ENCODE measurements around the gene NUTM2A.
"Not testable (repeated sequence)": the region's sequence is repeated elsewhere in the genome, so short reads cannot be mapped to it uniquely, and the experiment has no call there.

The NUTM2A gene

DNA sequence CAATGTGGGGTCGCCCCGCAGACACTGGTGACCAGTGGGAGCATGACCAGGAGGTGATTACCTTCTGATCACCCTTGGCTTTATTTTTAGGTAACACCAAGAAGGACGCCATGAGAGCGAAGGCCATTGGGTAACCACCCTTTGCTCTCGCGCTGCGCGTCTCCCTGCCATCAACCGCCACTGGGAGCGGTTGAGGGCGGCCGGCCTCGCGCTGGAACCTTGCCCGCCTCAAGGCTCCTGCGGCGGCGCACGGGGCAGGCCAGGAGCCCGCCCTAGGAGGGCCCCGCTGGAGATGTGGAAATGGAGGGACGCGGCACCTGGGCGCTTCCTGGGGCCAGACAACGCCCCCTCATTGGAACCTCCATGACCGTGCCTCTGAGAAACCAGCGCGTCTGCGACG is 2.5 kb upstream of the NUTM2A start:
- H4K20me1 ChIP-seq (ENCODE audit: insufficient read depth, low read length); H3K9ac ChIP-seq (ENCODE audit: low read length); H3K27me3 ChIP-seq (replicated peaks; ENCODE audit: insufficient read depth, low read length); H3K9me2 ChIP-seq (replicated peaks; ENCODE audit: insufficient read depth, low read length); H3K4me3 ChIP-seq (ENCODE audit: low read length); H3K36me3 ChIP-seq (replicated peaks; ENCODE audit: insufficient read depth, low read length); H3K79me2 ChIP-seq (ENCODE audit: low read length); H2AFZ ChIP-seq (ENCODE audit: low read length); H3K27ac ChIP-seq (ENCODE audit: low read length); H3K4me1 ChIP-seq (ENCODE audit: low read length); H3K4me2 ChIP-seq (ENCODE audit: low read depth, low read length); H3K9me3 ChIP-seq (replicated peaks; ENCODE audit: insufficient read depth, low read length); H3F3A ChIP-seq (ENCODE audit: insufficient read depth, low read length); DNase-seq: not testable (repeated sequence)

DNA sequence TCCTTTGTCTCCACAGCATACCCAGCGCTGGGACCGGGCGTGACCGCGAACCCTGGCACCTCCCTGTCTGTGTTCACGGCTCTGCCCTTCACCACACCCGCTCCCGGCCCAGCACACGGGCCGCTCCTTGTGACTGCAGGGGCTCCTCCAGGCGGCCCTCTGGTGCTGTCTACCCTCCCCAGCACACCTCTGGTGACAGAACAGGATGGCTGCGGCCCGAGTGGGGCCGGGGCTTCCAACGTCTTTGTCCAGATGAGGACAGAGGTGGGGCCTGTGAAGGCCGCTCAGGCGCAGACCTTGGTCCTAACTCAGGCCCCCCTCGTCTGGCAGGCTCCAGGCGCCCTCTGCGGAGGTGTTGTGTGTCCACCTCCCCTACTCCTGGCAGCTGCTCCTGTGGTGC is 3.0 kb downstream of the NUTM2A start:
- not testable (repeated sequence) for H2AFZ ChIP-seq (ENCODE audit: low read length)

DNA sequence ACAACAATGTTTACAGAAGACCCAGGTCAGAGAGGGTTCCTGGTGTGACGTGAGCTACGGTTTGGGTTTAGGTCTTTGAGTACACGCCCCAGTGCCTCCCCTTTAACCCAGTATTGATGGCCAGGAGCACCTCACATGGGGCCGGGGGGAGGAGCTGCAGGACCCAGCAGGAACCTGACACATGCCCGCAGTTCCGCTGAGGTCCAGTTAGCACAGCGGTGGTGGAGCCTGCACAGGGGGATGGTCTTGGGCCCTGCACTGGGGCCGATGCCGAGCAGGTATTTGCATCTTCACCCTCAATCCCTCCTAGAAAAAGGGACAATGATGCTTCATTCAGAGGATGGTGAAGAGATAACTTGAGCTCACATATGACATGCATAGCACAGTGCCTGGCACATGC is 4.0 kb downstream of the NUTM2A start:
- H2AFZ ChIP-seq (ENCODE audit: low read length); H3F3A ChIP-seq (ENCODE audit: insufficient read depth, low read length); H3K9ac ChIP-seq (ENCODE audit: low read length); DNase-seq; H3K4me1 ChIP-seq (ENCODE audit: low read length); H3K79me2 ChIP-seq (ENCODE audit: low read length); H3K9me2 ChIP-seq (replicated peaks; ENCODE audit: insufficient read depth, low read length); H3K4me3 ChIP-seq (ENCODE audit: low read length); H3K36me3 ChIP-seq (replicated peaks; ENCODE audit: insufficient read depth, low read length); H3K27ac ChIP-seq (ENCODE audit: low read length); H4K20me1 ChIP-seq (ENCODE audit: insufficient read depth, low read length); H3K9me3 ChIP-seq (replicated peaks; ENCODE audit: insufficient read depth, low read length); H3K27me3 ChIP-seq (replicated peaks; ENCODE audit: insufficient read depth, low read length); H3K4me2 ChIP-seq (ENCODE audit: low read depth, low read length): not testable (repeated sequence)

More for the DNA sequence above, 3.0 kb downstream of the NUTM2A start:
- H3K9me3 ChIP-seq (replicated peaks; ENCODE audit: insufficient read depth, low read length); H3K9me2 ChIP-seq (replicated peaks; ENCODE audit: insufficient read depth, low read length); H3K36me3 ChIP-seq (replicated peaks; ENCODE audit: insufficient read depth, low read length); H3K9ac ChIP-seq (ENCODE audit: low read length); H3F3A ChIP-seq (ENCODE audit: insufficient read depth, low read length); H3K4me2 ChIP-seq (ENCODE audit: low read depth, low read length); H3K27ac ChIP-seq (ENCODE audit: low read length); H3K79me2 ChIP-seq (ENCODE audit: low read length); H3K4me1 ChIP-seq (ENCODE audit: low read length); H3K27me3 ChIP-seq (replicated peaks; ENCODE audit: insufficient read depth, low read length); H3K4me3 ChIP-seq (ENCODE audit: low read length); DNase-seq; H4K20me1 ChIP-seq (ENCODE audit: insufficient read depth, low read length): not testable (repeated sequence)

DNA sequence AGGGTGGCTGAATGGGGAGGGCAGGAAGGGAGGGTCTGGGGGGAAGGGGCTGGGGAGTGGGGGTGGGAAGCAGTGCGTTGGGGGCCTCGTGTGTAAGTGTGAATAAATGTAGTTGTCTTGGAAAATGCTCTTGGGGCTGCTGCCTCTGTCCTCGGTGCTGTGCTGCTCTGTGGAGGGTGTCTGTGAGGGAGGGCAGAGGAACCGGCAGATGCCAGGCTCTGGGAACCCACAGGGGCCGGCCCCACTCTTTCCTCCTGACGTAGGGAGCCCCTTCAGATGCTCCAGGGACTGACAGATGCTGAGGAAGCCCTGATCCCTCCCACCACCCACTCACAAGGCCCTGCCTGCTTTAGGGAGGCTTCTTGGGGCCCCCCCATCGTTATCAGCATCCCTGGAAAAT is 9.6 kb downstream of the NUTM2A start:
- not testable (repeated sequence) for H3K4me1 ChIP-seq (ENCODE audit: low read length); H3K4me2 ChIP-seq (ENCODE audit: low read depth, low read length); H3K9me3 ChIP-seq (replicated peaks; ENCODE audit: insufficient read depth, low read length); H3K27ac ChIP-seq (ENCODE audit: low read length); H3K4me3 ChIP-seq (ENCODE audit: low read length); H3K9me2 ChIP-seq (replicated peaks; ENCODE audit: insufficient read depth, low read length); H3K27me3 ChIP-seq (replicated peaks; ENCODE audit: insufficient read depth, low read length); H2AFZ ChIP-seq (ENCODE audit: low read length); H4K20me1 ChIP-seq (ENCODE audit: insufficient read depth, low read length); H3K79me2 ChIP-seq (ENCODE audit: low read length); H3K36me3 ChIP-seq (replicated peaks; ENCODE audit: insufficient read depth, low read length); H3F3A ChIP-seq (ENCODE audit: insufficient read depth, low read length); DNase-seq; H3K9ac ChIP-seq (ENCODE audit: low read length)

DNA sequence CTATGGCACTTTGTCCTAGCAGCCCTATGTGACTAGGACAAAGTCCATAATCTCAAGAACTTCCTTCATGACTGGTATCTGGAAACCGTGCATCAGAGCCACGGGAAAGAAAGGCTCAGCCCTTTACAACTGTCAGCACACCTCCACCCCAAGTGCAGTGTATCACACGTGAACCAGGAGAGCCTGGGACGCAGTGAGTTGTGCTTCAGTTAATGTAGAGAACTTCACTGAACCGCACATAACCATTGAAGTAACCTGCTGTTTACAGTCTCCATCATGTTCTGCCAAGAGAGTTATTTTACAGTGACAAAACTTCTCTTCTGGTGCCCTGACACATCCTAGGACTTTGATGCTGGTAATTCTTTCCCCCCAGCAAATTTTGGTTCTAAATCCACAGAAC is 12.0 kb downstream of the NUTM2A start:
- not testable (repeated sequence) for H3K9me2 ChIP-seq (replicated peaks; ENCODE audit: insufficient read depth, low read length); H3K4me3 ChIP-seq (ENCODE audit: low read length); H3K4me1 ChIP-seq (ENCODE audit: low read length); DNase-seq; H4K20me1 ChIP-seq (ENCODE audit: insufficient read depth, low read length); H3K27ac ChIP-seq (ENCODE audit: low read length); H3K9me3 ChIP-seq (replicated peaks; ENCODE audit: insufficient read depth, low read length); H2AFZ ChIP-seq (ENCODE audit: low read length); H3K36me3 ChIP-seq (replicated peaks; ENCODE audit: insufficient read depth, low read length); H3K4me2 ChIP-seq (ENCODE audit: low read depth, low read length); H3K79me2 ChIP-seq (ENCODE audit: low read length); H3K27me3 ChIP-seq (replicated peaks; ENCODE audit: insufficient read depth, low read length); H3K9ac ChIP-seq (ENCODE audit: low read length); H3F3A ChIP-seq (ENCODE audit: insufficient read depth, low read length)

DNA sequence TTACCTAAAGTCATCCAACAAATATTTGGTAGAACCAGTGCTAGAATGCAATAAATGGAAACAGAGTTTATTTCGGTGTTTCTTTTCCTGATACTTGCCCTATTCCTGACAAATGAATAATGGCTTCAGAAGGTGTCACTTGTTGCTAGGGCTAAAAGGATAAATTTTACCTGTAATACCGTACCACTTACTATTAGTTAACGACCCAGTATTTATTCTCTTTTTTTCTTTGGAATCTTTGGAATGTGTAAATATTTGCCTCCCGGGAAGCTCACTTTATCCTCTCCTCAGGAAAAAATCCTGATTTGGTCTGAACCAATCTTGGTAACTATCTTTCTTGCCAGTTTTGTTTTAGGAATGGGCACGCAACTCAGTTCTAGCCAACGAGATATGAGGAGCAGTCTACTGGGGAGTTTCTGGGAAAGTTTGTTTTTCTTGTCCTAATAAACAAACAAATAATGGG is 14.1 kb downstream of the NUTM2A start:
- H3K27me3 ChIP-seq (replicated peaks; ENCODE audit: insufficient read depth, low read length); H3K9me3 ChIP-seq (replicated peaks; ENCODE audit: insufficient read depth, low read length); DNase-seq; H3K79me2 ChIP-seq (ENCODE audit: low read length); H2AFZ ChIP-seq (ENCODE audit: low read length); H3K4me1 ChIP-seq (ENCODE audit: low read length); H3K27ac ChIP-seq (ENCODE audit: low read length); H3K4me2 ChIP-seq (ENCODE audit: low read depth, low read length); H3K9me2 ChIP-seq (replicated peaks; ENCODE audit: insufficient read depth, low read length); H3F3A ChIP-seq (ENCODE audit: insufficient read depth, low read length); H3K4me3 ChIP-seq (ENCODE audit: low read length); H3K9ac ChIP-seq (ENCODE audit: low read length); H3K36me3 ChIP-seq (replicated peaks; ENCODE audit: insufficient read depth, low read length); H4K20me1 ChIP-seq (ENCODE audit: insufficient read depth, low read length): not testable (repeated sequence)

DNA sequence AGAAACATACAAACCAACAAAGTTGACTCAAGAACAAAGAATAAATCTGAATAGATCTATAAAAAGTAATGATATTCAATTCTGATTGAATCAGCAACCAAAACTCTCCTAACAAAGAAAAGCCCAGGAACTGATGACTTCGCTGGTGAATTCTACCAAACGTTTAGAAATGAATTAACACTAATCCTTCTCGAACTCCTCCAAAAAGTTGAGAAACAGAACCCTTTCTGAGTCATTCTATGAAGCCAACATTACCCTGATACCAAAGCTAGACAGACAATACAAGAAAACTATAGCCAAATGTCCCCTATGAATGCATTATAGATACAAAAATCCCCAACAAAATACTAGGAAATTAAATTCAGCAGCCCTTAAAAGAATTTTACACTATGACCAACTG is 16.9 kb downstream of the NUTM2A start:
- not testable (repeated sequence) for H3K4me3 ChIP-seq (ENCODE audit: low read length)

DNA sequence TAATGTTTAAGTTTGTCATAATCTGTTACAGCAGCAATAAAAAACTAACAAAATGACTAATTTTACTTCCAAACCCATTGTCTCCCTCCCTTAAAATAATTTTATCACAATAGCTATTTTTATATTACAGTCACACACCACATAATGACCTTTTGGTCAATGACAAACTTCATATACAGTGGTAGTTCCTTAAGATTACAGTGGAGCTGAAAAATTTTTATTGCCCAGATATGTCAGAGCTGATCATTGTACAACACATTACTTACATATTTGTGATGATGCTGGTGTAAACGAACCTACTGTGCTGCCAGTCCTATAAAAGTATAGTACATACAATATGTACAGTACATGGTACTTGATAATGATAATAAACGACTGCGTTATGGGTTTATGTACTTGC is 22.1 kb downstream of the NUTM2A start:
- not testable (repeated sequence) for H3K9me2 ChIP-seq (replicated peaks; ENCODE audit: insufficient read depth, low read length); H3K4me2 ChIP-seq (ENCODE audit: low read depth, low read length); DNase-seq

More for the DNA sequence above, 16.9 kb downstream of the NUTM2A start:
- not testable (repeated sequence) for H3K9me3 ChIP-seq (replicated peaks; ENCODE audit: insufficient read depth, low read length); H3K27me3 ChIP-seq (replicated peaks; ENCODE audit: insufficient read depth, low read length); H4K20me1 ChIP-seq (ENCODE audit: insufficient read depth, low read length); H3K9me2 ChIP-seq (replicated peaks; ENCODE audit: insufficient read depth, low read length); H3K36me3 ChIP-seq (replicated peaks; ENCODE audit: insufficient read depth, low read length); H3K4me2 ChIP-seq (ENCODE audit: low read depth, low read length); H3F3A ChIP-seq (ENCODE audit: insufficient read depth, low read length); H3K9ac ChIP-seq (ENCODE audit: low read length); H2AFZ ChIP-seq (ENCODE audit: low read length); DNase-seq; H3K4me1 ChIP-seq (ENCODE audit: low read length); H3K27ac ChIP-seq (ENCODE audit: low read length); H3K79me2 ChIP-seq (ENCODE audit: low read length)

More for the DNA sequence above, 22.1 kb downstream of the NUTM2A start:
- H3K36me3 ChIP-seq (replicated peaks; ENCODE audit: insufficient read depth, low read length); H3K4me3 ChIP-seq (ENCODE audit: low read length); H4K20me1 ChIP-seq (ENCODE audit: insufficient read depth, low read length); H3K27me3 ChIP-seq (replicated peaks; ENCODE audit: insufficient read depth, low read length); H3F3A ChIP-seq (ENCODE audit: insufficient read depth, low read length); H3K27ac ChIP-seq (ENCODE audit: low read length); H3K9me3 ChIP-seq (replicated peaks; ENCODE audit: insufficient read depth, low read length); H3K9ac ChIP-seq (ENCODE audit: low read length); H2AFZ ChIP-seq (ENCODE audit: low read length); H3K4me1 ChIP-seq (ENCODE audit: low read length); H3K79me2 ChIP-seq (ENCODE audit: low read length): not testable (repeated sequence)

Measured in MM.1S (cell line).